ENCODE results near the gene TSHZ2.

DNA sequence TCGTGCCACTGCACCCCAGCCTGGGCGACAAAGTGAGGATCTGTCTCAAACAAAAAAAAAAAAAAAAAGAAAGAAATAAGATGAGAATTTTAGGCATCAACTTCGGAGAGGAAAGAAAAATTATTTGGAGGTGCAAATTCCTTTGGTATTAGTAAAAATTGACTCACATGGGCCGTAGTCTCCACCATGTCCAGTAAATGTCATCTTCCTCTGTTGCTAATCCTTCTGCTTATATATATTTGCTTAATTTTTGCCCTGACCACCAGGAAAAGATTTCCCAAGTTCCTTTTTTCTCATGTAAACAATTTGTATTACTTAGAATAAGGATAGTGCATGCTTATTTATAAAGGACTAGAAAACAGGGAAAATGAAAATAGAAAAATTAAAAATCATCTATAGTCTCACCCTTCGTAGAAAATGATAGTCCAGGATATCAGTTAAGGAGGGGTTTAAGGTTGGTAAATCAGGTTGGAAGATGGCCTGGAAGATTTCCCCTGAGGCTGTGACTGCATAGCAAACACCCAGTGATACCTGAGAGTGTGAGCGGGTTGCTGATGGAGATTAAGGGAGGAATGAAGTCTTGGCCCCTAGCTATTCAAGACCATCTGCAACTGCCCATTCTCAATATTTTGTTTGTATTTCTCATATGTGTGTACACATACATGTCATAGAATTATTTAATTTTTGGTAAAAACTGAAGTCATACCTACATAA is 380.7 kb downstream of the TSHZ2 start:
- TF ChIP-seq, protein P1, sequence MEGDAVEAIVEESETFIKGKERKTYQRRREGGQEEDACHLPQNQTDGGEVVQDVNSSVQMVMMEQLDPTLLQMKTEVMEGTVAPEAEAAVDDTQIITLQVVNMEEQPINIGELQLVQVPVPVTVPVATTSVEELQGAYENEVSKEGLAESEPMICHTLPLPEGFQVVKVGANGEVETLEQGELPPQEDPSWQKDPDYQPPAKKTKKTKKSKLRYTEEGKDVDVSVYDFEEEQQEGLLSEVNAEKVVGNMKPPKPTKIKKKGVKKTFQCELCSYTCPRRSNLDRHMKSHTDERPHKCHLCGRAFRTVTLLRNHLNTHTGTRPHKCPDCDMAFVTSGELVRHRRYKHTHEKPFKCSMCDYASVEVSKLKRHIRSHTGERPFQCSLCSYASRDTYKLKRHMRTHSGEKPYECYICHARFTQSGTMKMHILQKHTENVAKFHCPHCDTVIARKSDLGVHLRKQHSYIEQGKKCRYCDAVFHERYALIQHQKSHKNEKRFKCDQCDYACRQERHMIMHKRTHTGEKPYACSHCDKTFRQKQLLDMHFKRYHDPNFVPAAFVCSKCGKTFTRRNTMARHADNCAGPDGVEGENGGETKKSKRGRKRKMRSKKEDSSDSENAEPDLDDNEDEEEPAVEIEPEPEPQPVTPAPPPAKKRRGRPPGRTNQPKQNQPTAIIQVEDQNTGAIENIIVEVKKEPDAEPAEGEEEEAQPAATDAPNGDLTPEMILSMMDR (IDR thresholded peaks at IDR 0.05 in 4 of 5, conservative IDR thresholded peaks at IDR 0.05 in 1 of 5), result no peak
- TF ChIP-seq POLR2A (IDR thresholded peaks at IDR 0.05), result no peak
